ENCODE data around the gene TRAF3IP3.

Gene TRAF3IP3

GRCh38 chr1:209738270-209738669 lies 17.6 kb upstream of the TRAF3IP3 start:
- no peak for DNase-seq (ENCODE audit: low spot score)

GRCh38 chr1:209741193-209741592 lies 14.7 kb upstream of the TRAF3IP3 start:
- no peak for DNase-seq (ENCODE audit: low spot score)

GRCh38 chr1:209741889-209742288 lies 14.0 kb upstream of the TRAF3IP3 start:
- DNase-seq (ENCODE audit: low spot score): no peak

- no peak for DNase-seq (ENCODE audit: low spot score)
Measured at GRCh38 chr1:209742409-209743144, 13.3 kb upstream of the TRAF3IP3 start.

GRCh38 chr1:209743145-209743482 lies 12.7 kb upstream of the TRAF3IP3 start:
- DNase-seq (ENCODE audit: low spot score): no peak

GRCh38 chr1:209746451-209747165 lies 9.2 kb upstream of the TRAF3IP3 start:
- DNase-seq (ENCODE audit: low spot score): no peak

GRCh38 chr1:209747580-209748262 lies 8.1 kb upstream of the TRAF3IP3 start:
- peak; percentile 98 for DNase-seq (ENCODE audit: low spot score)

GRCh38 chr1:209748620-209749019 lies 7.2 kb upstream of the TRAF3IP3 start:
- DNase-seq (ENCODE audit: low spot score): no peak

- DNase-seq (ENCODE audit: low spot score): no peak
Measured at GRCh38 chr1:209749205-209749604, 6.6 kb upstream of the TRAF3IP3 start.

- DNase-seq (ENCODE audit: low spot score): no peak
Measured at GRCh38 chr1:209749670-209750323, 6.1 kb upstream of the TRAF3IP3 start.

GRCh38 chr1:209751627-209752231 lies 4.1 kb upstream of the TRAF3IP3 start:
- DNase-seq (ENCODE audit: low spot score): no peak

GRCh38 chr1:209752890-209753289 lies 3.0 kb upstream of the TRAF3IP3 start:
- DNase-seq (ENCODE audit: low spot score): no peak

- no peak for DNase-seq (ENCODE audit: low spot score)
Measured at GRCh38 chr1:209755256-209755655, 597 bp upstream of the TRAF3IP3 start.

GRCh38 chr1:209756615-209757445 lies 977 bp downstream of the TRAF3IP3 start:
- no peak for DNase-seq (ENCODE audit: low spot score)

GRCh38 chr1:209758400-209758799 lies 2.5 kb downstream of the TRAF3IP3 start:
- no peak for DNase-seq (ENCODE audit: low spot score)

- DNase-seq (ENCODE audit: low spot score): no peak
Measured at GRCh38 chr1:209759829-209760359, 4.0 kb downstream of the TRAF3IP3 start.

- DNase-seq (ENCODE audit: low spot score): no peak
Measured at GRCh38 chr1:209761011-209761635, 5.3 kb downstream of the TRAF3IP3 start.

- DNase-seq (ENCODE audit: low spot score): no peak
Measured at GRCh38 chr1:209766051-209766450, 10.2 kb downstream of the TRAF3IP3 start.

- DNase-seq (ENCODE audit: low spot score): no peak
Measured at GRCh38 chr1:209767096-209767495, 11.2 kb downstream of the TRAF3IP3 start.

- no peak for DNase-seq (ENCODE audit: low spot score)
Measured at GRCh38 chr1:209767706-209768105, 11.9 kb downstream of the TRAF3IP3 start.

Measured in SW480 (cell line).